ENCODE measurements around the gene PLP2.

PLP2 gene

DNA sequence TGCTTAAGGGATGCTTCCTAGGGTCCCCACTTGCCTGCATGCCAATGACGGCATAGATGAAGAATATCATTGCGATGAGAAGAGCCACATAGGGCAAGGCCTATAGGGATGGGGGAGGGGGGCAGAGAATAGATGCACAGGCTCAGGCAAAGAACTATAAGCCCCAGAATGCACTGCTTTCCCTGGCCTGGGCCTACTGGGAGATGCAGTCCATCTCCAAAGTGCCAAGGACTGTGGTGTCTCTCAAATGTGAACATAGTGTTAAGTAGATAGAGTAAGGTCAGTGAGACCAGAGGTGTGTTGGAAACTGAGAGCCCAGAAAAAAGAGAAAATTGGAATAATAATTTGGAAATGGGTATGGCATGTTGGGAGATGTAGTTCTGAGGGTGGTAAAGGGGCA is 40.5 kb downstream of the PLP2 start:
- TF ChIP-seq, protein P1, sequence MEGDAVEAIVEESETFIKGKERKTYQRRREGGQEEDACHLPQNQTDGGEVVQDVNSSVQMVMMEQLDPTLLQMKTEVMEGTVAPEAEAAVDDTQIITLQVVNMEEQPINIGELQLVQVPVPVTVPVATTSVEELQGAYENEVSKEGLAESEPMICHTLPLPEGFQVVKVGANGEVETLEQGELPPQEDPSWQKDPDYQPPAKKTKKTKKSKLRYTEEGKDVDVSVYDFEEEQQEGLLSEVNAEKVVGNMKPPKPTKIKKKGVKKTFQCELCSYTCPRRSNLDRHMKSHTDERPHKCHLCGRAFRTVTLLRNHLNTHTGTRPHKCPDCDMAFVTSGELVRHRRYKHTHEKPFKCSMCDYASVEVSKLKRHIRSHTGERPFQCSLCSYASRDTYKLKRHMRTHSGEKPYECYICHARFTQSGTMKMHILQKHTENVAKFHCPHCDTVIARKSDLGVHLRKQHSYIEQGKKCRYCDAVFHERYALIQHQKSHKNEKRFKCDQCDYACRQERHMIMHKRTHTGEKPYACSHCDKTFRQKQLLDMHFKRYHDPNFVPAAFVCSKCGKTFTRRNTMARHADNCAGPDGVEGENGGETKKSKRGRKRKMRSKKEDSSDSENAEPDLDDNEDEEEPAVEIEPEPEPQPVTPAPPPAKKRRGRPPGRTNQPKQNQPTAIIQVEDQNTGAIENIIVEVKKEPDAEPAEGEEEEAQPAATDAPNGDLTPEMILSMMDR (IDR thresholded peaks at IDR 0.05; ENCODE audit: borderline replicate concordance, insufficient read depth, low read depth, low read length) = no peak
- H3K4me3 ChIP-seq (ENCODE audit: low read depth, low read length) = no peak overlapping the region

DNA sequence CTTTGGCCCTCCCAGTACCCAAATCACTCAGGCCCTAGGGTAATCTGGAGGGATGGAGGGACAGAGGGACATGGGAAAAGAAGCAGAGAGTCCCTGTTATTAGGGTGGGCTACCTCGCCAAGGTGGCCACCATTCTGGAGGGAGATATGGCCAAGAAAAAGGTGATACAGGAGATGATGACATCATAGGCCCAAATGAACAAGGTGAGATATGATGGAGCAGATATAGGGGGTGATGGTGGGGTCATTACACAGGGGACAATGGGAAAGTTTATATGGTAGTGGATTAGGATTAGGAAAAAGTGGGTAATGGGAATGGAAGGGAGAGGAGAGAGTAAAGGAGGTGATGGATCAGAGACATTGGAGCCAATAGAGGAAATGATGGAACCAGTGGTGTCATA is 41.2 kb downstream of the PLP2 start:
- TF ChIP-seq, protein P1 (IDR thresholded peaks at IDR 0.05; ENCODE audit: borderline replicate concordance, insufficient read depth, low read depth, low read length) = no peak

DNA sequence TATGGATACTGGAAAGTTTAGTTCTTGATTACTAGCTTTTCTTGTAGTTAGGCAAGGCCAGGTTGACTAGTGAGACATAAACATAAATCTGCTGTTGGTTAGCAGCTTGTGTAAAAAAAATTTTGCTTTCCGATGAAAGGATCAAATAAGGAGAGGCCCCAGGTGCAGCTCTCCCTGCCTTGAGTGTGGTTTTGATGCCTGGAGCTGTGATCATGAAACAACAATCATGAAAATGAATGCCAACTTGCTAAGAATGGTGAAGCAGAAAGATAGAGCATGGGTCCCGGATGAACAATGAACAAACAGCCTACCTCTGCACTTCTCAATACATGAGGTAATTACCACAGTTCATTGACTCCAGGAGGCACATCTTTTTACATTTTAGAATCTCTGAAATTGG is 42.7 kb downstream of the PLP2 start:
- TF ChIP-seq, protein P1 (IDR thresholded peaks at IDR 0.05; ENCODE audit: borderline replicate concordance, insufficient read depth, low read depth, low read length) = no peak
- no peak overlapping the region for H3K4me3 ChIP-seq (ENCODE audit: low read depth, low read length)

More for the DNA sequence above, 41.2 kb downstream of the PLP2 start:
- no peak overlapping the region for H3K4me3 ChIP-seq (ENCODE audit: low read depth, low read length)

DNA sequence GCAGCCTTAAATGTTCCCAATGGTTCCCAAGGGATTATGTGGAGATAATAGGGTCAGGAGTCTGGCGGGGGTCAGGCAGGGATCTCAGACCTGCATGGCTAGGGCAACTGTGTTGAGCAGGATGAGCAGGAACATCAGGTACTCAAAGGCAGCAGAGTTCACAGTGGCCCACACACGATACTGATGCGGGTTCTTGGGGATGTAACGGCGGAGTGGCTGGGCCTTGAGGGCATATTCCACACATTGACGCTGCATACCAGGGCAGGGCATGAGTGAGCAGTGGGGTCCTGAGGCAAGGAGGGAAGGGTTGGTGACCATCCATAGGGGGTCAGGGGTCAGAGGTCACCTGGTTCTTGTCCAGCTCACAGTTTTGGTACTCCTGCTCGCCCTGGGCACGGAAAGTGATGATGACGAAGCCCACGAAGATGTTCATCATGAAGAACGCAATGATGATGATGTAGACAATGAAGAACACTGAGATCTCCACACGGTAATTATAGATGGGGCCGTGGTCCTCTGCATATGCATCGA is 43.4 kb downstream of the PLP2 start:
- H3K4me3 ChIP-seq (ENCODE audit: low read depth, low read length) = no peak overlapping the region
- TF ChIP-seq, protein P1 (IDR thresholded peaks at IDR 0.05; ENCODE audit: borderline replicate concordance, insufficient read depth, low read depth, low read length) = no peak

DNA sequence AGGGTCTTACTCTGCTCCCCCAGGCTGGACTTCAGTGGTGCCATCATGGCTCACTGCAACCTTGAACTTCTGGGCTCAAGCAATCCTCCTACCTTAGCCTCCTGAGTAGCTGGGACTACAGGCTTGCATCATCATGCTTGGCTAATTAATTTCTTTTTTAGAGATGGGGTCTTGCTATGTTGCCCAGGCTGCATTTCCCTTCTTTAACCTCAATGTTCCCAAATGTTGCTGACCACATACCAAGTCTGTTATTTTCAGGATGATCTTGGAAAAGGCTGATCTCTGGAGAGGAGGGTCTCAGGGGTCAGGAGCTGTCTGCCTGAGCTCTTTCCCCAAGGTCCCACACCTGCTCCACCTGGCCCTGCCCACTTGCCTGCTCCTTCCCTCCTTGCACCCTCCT is 48.4 kb downstream of the PLP2 start:
- no peak overlapping the region for H3K4me3 ChIP-seq (ENCODE audit: low read depth, low read length)
- TF ChIP-seq, protein P1 (IDR thresholded peaks at IDR 0.05; ENCODE audit: borderline replicate concordance, insufficient read depth, low read depth, low read length) = no peak

DNA sequence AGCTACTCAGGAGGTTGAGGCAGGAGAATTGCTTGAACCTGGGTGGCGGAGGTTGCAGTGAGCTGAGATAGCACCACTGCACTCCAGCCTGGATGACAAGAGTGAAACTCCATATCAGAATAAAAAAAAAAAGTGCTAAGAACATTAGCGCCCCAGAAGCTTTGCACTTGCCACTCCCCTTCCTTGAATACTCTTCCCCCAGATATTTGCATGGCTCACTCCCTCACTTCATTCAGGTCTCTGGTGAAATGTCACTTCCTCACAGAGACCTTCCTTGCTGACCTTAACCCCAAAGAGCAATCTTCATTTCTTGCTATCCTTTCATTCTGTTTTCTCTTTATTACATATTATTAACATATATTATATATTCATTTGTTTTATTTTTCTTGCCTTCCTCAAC is 50.2 kb downstream of the PLP2 start:
- H3K4me3 ChIP-seq (ENCODE audit: low read depth, low read length) = no peak overlapping the region
- TF ChIP-seq, protein P1 (IDR thresholded peaks at IDR 0.05; ENCODE audit: borderline replicate concordance, insufficient read depth, low read depth, low read length) = no peak

All from GM12875 (cell line).